Coronary artery (tissue), 2 donors: Measurements from ENCODE around the gene SEPTIN12.

ENCODE experiments used
- DNase-seq: peaks from one replicate; pipeline ENCODE4 v3.0.0-alpha.2; 2017; ENCODE audit warnings: low spot score
- H3K27ac ChIP-seq, 2 donors: fragments of 200-600 bp; sonication (generic); one replicate each; pipeline ENCODE4 v1.5.1; 2016 to 2019
- H3K4me3 ChIP-seq: fragments of 200-600 bp; sonication (generic); 2 replicates; pipeline ENCODE4 v1.5.1; 2016; ENCODE audit warnings: mild to moderate bottlenecking, moderate library complexity
- TF ChIP-seq, protein P1 (sequence below): fragments of 200-600 bp; sonication (generic); IDR thresholded peaks from one replicate; pipeline ENCODE4 v1.5.1; 2019; ENCODE audit warnings: antibody characterized with exemption

SEPTIN12 gene

DNA sequence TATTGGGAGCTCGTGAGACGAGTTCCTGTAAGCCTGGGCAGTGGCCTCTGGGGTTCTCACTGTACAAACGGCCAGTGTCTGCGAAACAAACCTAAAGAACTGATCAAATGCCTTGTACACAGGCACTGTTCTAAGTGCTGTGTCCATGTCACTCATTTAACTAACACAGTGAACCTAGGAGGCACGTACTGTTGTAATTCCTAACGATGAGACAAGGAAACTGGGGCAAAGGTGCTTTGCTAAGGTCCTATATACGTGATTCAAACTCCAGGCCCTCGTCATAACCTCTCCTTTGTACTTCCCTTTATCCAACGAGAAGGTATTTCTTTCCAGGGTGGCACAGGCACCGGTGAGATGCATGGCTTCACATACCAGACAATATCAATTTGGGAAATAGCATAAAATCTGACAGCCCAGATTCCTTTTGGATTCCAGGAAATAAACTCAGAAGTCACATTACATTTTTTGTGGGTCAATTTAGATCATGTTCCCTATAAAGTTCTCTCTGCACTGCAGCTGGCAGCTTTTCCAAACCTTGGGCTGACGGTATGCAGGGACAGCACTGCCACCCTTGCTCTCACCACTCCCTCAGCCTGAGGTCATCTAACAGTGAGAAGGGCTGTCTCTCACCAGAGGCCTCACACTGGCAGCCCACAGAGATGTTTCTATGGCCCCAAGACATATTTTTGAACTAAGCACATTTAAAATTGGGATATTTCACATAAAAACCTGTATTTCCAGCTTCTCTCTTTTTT lies 40.6 kb upstream of the SEPTIN12 start:
- TF ChIP-seq, protein P1, sequence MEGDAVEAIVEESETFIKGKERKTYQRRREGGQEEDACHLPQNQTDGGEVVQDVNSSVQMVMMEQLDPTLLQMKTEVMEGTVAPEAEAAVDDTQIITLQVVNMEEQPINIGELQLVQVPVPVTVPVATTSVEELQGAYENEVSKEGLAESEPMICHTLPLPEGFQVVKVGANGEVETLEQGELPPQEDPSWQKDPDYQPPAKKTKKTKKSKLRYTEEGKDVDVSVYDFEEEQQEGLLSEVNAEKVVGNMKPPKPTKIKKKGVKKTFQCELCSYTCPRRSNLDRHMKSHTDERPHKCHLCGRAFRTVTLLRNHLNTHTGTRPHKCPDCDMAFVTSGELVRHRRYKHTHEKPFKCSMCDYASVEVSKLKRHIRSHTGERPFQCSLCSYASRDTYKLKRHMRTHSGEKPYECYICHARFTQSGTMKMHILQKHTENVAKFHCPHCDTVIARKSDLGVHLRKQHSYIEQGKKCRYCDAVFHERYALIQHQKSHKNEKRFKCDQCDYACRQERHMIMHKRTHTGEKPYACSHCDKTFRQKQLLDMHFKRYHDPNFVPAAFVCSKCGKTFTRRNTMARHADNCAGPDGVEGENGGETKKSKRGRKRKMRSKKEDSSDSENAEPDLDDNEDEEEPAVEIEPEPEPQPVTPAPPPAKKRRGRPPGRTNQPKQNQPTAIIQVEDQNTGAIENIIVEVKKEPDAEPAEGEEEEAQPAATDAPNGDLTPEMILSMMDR = no peak
- Histone ChIP-seq H3K27ac (no peak overlapping the region), H3K4me3 (no peak overlapping the region)
- no peak for DNase-seq

DNA sequence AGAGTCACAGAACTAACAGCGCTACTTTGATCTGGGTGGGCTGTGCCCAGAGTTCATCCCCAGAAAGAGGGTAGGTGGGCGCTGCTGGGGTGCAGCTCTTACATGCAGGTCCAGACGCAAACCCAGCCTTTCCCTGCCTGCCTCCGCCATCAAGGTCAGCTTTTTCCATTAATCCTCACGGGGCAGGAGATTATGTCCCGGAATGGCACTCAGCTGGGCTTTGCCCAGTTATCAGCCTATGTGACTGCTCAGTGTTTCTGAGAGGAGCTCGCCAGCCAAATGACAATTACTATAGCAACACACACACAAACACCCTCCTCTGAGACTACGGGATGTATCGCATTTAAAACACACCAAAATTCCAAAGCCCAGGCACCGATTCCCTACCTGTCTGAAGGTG lies 38.8 kb upstream of the SEPTIN12 start:
- H3K27ac ChIP-seq = no peak overlapping the region
- no peak overlapping the region for H3K4me3 ChIP-seq
- TF ChIP-seq, protein P1 = no peak
- DNase-seq = no peak

DNA sequence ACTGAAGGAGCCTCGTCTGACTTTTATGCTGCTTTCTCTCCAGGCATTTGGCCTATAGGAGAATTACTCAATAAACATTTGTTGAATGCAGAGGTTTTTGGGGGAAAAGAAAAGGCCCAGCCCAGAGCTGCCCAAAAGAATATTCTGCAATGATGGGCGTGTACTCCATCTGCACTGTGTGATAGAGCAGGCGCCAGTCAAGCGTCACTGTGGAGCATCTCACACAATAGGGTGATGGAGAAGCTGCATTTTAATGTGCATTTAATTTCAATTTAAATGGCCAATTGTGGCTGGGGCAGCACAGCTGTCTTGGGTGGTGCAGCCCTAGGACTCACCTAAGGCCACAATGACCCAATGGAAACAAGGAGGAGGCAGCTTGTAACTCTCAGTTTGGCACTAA lies 38.4 kb upstream of the SEPTIN12 start:
- TF ChIP-seq, protein P1 = no peak
- no peak for DNase-seq
- Histone ChIP-seq H3K27ac (no peak overlapping the region), H3K4me3 (no peak overlapping the region)

DNA sequence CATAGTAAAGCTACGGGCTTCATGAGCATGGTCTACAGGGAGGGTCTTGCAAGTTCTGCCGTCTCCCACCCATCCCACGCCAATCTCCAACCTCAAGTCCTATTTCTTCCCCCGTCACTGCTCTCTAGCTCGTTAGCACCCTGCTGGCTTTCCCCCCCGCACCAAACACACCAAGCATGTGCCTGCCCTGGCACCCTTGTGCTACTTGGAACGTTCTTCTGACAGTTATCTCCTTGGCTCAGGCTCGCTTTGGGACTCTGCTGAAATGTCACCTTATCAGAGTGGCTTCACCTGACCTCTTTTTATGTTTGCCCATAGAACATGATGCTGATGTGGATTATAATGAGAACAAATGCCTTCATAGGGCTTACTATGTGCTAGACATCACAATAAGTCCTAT lies 37.1 kb upstream of the SEPTIN12 start:
- Histone ChIP-seq H3K27ac (no peak overlapping the region), H3K4me3 (no peak overlapping the region)
- TF ChIP-seq, protein P1 = no peak
- DNase-seq = no peak

DNA sequence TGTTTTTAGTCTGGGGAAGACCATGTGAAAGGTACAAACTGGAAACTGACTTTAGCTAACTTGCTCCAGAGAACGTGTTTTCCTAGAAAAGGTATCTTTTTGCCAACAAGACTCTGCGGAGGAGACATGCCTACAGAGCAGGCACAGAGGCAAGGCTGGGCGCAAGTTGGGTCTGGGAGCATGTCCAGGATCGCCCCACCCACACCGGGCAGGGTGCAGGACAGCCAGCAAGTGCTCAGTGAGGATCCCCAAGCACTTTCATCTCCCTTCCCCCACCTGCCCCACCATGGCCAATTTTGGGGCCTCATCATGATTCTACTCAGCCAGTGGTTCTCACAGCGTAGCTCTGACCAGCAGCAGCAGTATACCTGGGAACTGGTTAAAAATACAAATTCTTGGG lies 32.5 kb upstream of the SEPTIN12 start:
- TF ChIP-seq, protein P1 = no peak
- H3K27ac ChIP-seq = no peak overlapping the region
- no peak for DNase-seq
- H3K4me3 ChIP-seq = no peak overlapping the region

DNA sequence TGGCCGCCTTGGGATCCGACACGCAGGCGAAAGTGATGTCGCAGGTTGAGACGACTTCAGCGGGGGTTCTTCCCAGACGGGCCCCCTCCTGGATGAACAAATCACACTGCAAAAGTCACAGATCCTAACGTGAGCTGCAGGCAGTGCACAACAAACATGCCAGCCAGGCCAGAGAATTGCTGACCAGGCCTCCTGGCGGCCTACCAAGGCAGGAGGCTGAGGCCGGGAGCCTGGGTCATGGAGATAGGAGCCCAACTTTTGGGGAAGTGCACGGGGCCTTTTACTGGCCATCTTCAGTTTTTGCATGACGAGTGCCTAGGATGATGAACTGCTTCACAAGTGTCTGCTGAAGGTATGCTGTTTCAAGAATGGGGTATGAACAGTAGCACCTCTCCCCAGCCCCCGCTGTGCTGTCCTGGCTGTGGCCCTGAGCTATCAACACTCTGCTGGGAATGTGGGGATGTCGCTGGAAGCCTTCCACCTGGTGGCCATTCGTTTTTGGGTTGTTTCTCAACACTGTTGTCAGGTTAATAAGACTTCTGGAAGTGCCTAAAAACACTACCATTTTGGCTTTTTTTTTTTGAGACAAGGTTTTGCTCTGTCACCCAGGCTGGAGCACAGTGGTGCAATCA lies 26.5 kb upstream of the SEPTIN12 start:
- no peak for DNase-seq
- no peak overlapping the region for H3K27ac ChIP-seq
- no peak overlapping the region for H3K4me3 ChIP-seq
- TF ChIP-seq, protein P1 = no peak

DNA sequence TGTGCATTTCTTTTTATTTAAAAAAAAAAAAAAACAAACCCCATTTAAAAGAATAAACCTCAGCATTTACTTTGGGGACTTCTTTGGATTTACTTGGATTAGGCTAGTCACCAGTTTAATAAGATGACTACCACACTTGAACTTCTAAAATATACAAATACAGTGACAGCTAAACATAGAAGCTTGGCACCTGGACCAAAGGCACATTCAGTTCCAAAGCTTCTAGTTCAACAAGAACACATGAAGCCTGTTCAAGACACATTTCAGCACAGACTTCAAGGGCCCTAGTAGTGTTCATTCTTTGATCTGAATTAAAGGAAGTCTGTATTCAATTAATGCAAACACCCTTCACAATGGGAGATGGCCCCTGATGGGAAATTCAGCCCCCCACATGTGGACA lies 25.9 kb upstream of the SEPTIN12 start:
- DNase-seq = no peak
- Histone ChIP-seq H3K4me3 (no peak overlapping the region), H3K27ac (no peak overlapping the region)
- TF ChIP-seq, protein P1 = no peak
